ENCODE data around the gene COPZ2.
"Not testable (repeated sequence)": the region's sequence is repeated elsewhere in the genome, so short reads cannot be mapped to it uniquely, and the experiment has no call there.

The COPZ2 gene, protein sequence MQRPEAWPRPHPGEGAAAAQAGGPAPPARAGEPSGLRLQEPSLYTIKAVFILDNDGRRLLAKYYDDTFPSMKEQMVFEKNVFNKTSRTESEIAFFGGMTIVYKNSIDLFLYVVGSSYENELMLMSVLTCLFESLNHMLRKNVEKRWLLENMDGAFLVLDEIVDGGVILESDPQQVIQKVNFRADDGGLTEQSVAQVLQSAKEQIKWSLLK

DNA sequence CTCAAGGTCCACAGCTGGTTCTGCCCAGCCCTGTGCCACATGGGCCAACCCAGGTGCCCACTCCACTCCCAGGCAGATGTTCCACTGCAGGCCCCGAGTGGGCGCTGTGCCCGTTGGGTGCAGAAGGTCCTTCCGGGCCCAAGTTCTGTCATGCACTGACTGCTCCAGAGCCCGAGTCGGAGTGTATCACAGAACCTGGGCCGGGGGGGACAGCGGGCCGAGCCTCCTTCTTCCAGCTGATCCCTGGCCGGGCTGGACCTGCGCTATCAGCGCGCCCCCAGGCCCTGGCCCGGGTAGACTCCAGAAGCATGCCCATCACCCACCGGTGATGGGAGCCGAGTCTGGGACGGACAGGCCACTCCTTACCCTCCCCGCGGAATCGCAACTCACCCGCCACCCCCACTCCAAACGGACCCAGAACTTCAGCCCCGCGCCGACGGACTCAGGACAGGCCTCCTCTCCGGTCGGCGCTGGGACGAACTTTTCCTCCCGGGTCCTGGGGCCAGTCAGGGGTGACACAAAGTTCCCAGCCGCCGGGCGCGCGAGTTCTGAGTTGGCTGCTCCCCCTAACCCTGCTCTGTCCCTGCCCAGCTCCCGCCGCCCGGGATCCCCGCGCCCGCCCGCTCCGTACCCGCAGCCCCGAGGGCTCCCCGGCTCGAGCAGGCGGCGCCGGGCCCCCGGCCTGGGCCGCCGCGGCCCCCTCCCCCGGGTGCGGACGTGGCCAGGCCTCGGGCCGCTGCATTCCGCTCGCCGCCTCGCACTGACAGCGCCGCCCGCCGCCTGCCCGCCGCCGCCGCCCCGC, at the start of gene COPZ2:
COPZ2 (minus strand) TSS at position 762 of the 802 bp plus-strand sequence; CDS start at position 742, 20 bp downstream.
- no peak for DNase-seq

DNA sequence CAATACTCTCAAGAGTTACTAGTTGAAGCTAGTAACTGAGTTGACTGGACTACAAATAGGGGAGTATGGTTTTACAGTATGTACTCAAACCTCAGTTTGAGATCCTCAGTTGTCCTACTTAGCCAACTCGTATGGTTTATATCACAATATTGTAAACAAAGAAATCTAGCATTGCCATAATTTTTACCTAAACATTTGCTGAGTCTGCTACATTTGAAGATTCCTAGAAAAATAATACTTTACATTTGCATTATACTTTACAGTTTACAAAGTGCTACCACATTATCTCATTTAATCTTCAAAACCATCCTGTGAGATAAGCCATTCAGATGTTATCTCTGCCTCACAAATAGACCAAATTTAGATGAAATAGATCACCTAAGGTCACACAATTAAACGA, 47.3 kb upstream of the COPZ2 start:
- DNase-seq, result no peak

DNA sequence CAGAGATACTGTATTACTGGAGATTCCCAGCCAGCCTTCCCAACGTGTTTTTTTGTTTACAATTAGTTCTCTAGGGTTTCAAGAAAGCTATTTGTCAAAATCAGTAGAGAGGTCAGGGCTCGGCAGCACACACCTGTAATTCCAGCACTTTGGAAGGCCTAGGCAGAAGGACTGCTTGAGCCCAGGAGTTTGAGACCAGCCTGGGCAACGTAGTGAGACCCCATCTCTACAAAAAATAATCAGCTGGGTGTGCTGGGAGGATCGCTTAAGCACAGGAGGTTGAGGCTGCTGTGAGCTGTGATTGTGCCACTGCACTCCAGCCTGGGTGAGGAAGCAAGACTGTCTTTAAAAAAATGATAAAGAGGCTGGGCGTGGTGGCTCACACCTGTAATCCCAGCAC, 44.3 kb upstream of the COPZ2 start:
- no peak for DNase-seq

GRCh38 chr17:48077152-48077551, 39.6 kb upstream of the COPZ2 start:
- DNase-seq, result not testable (repeated sequence)

GRCh38 chr17:48074322-48075081, 36.9 kb upstream of the COPZ2 start:
- DNase-seq, result peak; percentile 40

GRCh38 chr17:48073566-48074094, 36.0 kb upstream of the COPZ2 start:
- DNase-seq, result not testable (repeated sequence)

DNA sequence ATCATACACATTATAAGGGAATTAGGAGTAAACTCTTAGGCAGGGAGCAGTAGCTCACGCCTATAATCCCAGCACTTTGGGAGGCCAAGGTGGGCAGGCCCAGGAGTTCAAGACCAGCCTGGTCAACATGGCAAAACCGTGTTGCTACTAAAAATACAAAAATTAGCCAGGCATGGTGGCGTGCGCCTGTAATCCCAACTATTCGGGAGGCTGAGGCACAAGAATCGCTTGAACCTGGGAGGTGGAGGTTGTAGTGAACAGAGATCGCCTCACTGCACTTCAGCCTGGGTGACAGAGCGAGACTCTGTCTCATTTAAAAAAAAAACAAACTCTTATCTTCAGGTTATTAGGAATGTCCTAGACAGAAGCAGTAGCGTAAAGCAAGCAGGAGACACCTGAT, 35.2 kb upstream of the COPZ2 start:
- not testable (repeated sequence) for DNase-seq

DNA sequence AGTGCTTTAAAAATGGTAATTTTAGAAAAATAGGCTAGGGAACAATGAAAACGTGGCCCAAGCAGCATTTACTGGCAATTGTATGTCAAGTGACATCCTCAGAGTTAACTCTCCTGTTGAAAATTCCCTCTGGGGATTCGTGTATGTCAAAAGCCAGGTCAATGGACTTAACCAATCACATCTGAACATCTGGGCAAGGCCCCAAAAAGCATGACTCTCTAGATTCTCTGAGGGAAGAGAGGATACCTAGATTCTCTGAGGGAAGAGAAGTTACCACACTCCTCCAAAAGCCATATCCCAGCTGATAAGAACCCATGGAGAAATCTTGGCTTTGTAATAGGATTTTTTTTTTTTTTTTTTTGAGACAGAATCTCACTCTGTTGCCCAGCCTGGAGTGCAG, 34.1 kb upstream of the COPZ2 start:
- no peak for DNase-seq

DNA sequence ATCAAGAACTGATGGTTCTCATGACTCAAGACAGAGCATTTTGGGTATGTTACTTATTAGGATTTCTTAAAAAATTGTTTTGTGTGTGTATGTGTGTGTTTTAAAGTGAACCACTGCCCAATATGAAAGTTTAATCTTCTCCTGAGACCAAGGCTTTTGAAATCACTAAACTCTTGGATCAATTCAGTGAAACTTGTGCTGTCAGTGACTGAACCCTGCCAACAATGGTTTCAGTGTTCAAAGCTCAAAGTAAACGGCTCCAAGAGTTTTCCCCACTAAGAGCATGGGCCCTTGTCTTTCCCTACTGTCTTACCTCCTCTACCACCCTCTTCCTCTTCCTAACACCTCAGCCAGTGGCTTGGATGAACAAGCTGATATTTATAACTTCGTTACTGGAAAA, 32.6 kb upstream of the COPZ2 start:
- no peak for DNase-seq

DNA sequence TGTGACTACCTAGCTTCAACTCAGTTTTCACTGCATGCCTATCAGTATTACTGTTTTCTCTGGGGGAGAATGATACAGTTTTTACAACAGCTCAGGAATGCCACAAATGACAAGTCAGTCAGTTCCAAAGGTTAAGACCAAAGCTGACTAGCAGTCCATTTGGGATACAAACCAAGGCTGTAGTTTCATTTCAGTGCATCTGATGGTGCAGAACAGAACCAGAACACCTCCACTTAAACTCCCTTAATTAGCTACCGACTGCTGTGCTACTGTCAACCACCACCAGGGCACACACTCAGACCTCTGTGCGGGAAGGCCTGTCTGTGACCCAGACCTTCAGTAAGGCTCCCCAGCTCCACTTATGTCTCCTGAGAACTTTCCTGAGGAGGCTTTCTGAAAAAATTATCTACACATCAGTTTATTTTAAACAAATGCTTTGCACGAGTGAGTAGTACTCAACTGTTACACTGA, 30.9 kb upstream of the COPZ2 start:
- no peak for DNase-seq

DNA sequence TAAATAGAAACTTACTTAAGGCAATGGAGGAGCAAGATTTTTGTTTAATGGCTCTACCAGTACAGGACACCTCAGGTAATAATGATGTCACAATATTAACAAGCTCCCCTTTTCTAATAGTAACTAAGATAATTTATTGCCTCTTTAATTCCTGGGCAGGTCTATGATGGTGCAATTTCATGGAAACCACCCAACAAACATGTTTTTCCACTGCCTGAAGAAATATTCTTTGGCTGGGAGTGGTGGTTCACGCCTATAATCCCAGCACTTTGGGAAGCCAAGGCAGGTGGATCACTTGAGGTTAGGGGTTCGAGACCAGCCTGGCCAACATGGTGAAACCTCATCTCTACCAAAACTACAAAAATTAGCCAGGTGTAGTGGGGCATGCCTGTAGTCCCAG, 30.2 kb upstream of the COPZ2 start:
- DNase-seq, result not testable (repeated sequence)

DNA sequence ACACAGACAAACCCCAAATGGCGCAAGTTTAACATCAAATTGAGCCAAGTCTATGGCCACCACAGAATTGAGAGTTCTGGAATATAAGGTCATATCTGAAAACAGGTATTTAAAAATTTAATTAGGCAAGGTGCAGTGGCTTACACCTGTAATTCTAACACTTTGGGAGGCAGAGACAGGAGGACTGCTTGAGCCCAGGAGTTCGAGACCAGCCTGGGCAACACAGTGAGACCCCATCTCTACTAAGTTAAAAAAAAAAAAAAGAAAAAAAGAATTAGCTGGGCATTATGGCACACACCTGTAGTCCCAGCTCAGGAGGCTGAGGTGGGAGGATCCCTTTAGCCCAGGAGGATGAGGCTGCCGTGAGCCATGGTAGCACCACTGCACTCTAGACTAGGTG, 29.6 kb upstream of the COPZ2 start:
- DNase-seq, result no peak

DNA sequence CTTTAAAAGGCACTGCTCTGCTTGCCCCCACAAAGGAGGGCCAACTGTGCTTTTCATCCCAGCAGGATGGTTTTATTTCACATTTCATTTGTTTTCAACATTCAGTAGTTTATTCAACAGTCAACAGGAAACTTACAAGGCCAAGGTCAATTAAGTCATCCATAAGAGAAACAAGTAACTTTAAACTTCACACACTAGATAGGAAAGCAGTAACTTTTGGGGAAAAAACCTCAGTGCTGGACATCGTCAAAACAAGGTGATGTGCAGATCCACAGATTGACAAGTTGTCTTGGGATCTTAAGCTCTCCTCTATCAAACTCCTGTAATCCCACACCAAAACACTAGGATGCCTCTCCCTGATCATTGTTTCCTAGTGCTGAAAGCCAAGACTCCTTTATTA, 29.1 kb upstream of the COPZ2 start:
- DNase-seq, result no peak

GRCh38 chr17:48066192-48066591, 28.6 kb upstream of the COPZ2 start:
- no peak for DNase-seq

DNA sequence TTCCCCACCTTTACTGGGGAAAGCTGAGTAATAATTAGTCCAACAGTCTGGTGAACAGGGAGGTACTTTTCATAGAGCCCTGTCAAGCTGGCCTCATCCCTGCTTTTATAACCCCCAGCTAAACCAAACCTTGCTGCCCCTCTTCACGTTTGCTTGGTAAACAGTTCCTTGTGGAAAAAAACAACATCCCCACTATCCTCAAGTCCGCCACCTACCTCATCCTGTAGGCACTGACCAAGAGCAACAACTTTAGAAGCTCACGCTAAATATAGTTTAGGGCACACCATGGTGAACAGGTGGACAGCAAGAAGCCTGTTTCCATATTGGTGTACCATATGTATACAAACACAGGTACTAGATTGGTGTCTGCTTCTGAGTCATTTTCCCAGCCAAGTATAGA, 27.0 kb upstream of the COPZ2 start:
- no peak for DNase-seq

GRCh38 chr17:48062273-48062672, 24.7 kb upstream of the COPZ2 start:
- DNase-seq, result no peak

- DNase-seq, result no peak
Measured at GRCh38 chr17:48060249-48060648, 22.7 kb upstream of the COPZ2 start.

GRCh38 chr17:48059125-48059668, 21.6 kb upstream of the COPZ2 start:
- no peak for DNase-seq

GRCh38 chr17:48058393-48059124, 21.0 kb upstream of the COPZ2 start:
- no peak for DNase-seq

DNA sequence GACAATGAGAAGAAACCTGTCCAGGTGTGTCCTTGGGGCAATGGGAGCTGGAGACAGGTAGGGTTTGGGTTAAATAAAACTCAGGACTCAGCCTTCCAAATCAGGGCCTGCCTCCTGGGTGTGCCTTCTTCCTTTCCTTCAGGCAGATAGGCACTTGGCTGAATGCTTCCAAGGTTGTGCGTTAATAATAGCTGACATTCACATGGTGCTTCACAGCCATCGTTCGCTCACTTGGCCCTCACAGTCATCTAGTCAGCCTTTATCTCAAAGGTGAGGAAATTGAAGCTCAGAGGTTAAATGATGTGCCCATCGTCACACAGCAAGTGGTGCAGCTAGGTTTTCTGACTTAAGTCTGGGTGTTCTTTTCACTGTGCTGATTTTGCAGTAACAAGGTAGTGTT, 20.0 kb upstream of the COPZ2 start:
- no peak for DNase-seq

GRCh38 chr17:48056879-48057278, 19.3 kb upstream of the COPZ2 start:
- no peak for DNase-seq

DNA sequence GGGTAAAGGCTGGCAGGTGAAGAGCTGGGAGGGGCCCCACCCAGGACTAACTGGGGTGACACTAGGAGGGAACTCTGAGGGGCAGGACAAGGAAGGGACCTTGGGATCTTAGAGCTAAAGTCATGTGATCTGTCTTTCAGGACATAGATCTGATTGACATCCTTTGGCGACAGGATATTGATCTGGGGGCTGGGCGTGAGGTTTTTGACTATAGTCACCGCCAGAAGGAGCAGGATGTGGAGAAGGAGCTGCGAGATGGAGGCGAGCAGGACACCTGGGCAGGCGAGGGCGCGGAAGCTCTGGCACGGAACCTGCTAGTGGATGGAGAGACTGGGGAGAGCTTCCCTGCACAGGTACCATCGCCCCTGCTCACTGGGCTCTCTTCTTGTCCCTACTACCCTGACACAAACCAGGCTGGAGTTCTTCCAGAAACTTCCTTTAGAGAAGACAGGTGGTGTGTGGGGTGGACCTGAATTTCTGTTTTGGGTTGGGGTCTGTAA, 18.7 kb upstream of the COPZ2 start:
- DNase-seq, result no peak
